GM21381 (cell line): ENCODE results near the gene RNF8.
"Not testable (repeated sequence)": the region's sequence is repeated elsewhere in the genome, so short reads cannot be mapped to it uniquely, and the experiment has no call there.

Experiments used
- ATAC-seq: cut with Tn5 transposase; IDR thresholded peaks from one replicate; pipeline ENCODE4 v1.9.1; 2021; ENCODE audit warnings: mild to moderate bottlenecking, moderate library complexity; ENCODE audit not compliant: unreplicated experiment

RNF8 gene

DNA sequence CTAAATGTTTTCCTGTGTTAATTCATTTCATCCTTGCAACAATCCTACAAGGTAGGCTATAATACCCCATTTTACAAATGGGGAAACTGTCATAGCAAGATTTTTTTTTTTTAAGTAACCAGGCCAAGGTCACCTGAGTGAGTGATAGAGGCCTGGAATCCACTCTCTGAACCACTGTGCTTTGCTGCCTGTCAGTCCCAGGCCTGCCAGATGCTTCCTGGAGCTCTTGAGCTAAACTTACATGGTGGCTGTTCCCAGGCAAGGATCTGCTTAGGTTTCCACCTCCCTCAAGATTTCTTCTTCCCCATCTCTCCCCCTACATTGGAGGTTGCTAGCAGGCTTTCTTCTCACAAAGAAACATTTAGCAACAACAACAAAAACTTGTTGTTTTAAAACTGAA is 32.7 kb upstream of the RNF8 start:
- ATAC-seq, result no peak

DNA sequence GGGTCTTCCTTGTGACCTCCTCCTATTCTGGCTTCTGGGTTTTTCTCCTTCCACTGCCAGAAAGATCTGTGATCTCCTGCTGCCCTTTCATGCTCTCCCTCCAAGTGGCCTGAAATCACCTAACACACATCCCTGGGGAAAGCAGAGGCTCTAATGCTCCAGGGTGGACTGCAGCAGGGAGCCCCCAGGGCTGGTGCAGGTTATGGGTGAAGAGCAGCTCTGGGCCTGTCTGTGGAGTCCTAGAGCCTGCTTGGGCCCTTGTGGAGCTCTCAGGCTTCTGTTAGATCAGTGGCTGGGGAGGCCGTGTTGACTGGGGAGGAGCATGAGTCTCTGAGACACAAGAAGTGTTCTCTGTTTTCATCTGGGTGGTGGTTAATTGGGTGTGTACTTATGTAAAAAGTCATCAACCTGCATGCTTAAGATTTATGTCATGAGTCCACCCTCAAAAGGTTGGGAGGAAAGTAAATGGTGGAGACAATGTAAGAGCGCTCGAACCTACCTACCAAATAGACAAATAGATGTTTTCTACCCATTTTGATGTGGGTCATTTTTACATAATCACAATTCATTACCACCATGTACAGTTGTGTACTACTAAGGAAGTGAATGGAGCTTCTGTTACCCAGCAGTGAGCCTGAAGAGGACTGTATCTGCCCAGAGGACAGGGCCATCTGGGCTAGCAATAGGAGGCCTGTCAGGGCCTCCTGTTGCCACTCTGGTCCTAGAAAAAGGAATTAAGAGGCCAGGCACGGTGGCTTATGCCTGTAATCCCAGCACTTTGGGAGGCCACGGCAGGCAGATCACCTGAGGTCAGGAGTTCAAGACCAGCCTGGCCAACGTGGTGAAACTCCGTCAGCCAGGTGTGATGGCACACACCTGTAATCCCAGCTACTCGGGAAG is 32.0 kb upstream of the RNF8 start:
- ATAC-seq, result no peak

DNA sequence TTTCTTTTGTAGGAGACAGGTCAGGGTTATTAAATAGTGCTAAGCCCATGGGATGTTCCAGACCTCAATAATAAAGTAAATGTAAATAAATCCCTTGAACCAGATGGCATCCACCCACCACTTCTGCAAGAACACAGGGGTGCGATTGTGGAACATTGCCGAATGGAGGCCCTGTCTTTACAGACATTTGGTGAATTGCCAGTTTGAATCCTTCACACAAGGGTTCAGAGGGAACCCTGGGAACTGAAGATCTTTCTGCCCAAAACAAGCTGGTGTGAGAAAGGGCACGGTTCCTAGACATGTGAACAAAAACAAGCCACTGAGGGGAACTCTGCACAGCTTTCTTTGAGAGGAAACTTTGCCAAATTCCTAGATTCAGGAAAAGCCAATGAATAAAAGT is 30.2 kb upstream of the RNF8 start:
- no peak for ATAC-seq

DNA sequence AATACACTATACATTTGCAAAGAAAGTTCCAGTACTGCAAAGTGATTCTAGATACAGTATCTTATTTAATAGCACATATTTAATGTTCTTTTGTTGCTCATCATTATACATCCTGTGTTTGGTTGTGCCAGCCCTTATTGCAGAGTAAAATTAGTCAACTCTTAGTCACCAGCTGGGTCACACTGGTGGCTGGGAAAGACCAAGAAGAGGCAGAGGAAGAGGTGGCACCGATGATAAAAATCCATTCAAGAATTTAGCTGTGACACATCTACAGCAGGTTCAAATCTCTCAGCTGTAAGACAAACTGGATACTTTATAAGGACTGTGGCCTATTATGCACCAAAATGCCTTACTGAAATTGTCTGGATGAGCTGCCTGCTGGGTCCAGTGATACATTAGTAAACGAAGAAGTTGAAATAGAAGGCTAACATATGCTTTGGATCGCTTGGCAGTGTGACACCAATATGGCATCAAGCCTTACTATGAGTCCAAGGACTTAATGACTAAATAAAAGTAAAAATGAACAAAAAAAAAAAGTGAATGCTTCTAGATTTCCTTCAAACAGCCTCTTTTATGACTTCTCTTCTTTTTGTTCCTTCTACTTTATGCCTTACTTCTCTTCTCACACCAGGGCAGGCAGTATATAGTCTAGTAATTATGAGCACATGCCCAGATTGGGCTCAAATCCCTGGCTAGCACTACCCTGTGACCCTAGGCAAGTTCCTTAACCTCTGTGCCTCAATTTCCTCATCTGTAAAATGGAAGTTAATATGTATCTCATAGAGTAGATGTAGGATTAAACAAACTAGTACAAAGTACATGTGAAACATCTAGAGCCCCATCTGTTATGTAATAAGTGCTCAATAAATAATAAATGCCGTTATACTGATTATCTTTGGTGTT is 29.4 kb upstream of the RNF8 start:
- no peak for ATAC-seq

DNA sequence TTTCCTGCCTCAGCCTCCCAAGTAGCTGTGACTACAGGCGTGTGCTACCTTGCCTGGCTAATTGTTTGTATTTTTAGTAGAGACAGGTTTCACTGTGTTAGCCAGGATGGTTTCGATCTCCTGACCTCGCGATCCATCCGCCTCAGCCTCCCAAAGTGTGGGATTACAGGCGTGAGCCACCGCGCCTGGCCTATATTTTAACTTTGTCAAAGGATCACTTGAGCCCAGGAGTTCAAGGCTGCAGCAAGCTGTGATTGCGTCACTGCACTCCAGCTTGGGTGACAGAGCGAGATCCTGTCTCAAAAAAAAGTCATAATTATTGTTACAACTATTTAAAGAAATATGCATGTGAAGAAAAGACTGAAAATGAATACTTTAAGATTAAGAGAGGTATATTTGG is 23.4 kb upstream of the RNF8 start:
- ATAC-seq, result not testable (repeated sequence)

DNA sequence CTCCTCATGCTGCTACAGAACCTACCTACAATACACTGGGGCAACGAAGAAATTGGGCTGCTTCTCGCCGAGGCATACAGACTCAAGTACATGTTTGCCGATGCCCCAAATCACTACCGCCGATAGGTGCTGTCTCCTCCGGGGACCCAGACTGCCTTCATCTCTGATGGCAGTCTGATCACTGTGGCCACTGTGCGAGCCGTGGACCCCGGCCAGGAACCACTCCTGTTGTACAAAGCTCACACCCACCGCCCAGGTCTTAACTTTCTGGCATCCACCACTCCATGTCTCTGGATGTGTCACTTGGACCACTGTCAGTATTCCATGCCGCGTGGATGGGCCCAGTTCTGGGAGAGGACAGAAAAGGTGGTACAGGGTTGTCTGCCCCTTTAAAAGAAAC is 22.7 kb upstream of the RNF8 start:
- no peak for ATAC-seq

DNA sequence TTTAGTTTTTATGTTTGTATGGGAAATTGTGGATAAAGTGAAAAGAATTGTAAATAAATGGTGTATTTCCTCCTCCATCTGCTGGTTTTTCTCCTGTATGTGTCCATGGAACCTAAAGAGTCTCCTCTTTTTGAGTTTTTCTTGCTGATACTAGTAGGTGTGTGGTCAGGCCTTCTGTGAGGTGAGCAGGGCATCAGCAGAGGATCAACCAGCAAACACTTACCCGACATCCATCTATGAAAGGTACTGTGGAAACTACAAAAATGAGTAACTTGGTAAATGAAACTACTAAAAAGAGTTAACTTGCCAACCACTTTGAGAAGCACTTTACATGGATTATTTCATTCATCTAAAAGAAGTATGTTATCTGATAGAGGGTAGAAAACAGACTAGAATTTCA is 20.9 kb upstream of the RNF8 start:
- ATAC-seq, result no peak

DNA sequence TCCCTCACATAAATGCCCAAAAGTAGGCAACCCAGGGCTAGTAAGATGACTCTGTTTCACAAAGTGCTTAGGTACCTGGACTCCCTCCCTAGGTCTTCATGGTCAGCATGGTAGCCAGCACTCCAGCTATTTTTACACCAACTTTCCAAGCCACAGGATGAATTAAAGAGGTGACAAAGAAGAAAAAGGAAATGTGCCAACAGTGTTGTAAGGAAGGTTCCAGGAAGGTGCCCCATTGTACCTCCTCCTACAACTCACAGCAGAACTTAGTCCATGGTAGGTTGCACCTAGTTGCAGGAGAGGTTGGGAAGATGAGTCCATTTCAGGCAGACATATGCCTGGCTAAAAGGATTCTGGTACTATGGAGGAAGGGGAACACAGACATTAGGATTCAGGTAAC is 19.7 kb upstream of the RNF8 start:
- ATAC-seq, result no peak

DNA sequence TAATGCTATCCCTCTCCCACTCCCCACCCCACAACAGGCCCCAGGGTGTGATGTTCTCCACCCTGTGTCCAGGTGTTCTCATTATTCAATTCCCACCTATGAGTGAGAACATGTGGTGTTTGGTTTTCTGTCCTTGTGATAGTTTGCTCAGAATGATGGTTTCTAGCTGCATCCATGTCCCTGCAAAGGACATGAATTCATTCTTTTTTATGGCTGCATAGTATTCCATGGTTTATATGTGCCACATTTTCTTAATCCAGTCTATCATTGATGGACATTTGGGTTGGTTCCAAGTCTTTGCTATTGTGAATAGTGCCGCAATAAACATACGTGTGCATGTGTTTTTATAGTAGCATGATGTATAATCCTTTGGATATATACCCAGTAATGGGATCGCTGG is 15.5 kb upstream of the RNF8 start:
- not testable (repeated sequence) for ATAC-seq

DNA sequence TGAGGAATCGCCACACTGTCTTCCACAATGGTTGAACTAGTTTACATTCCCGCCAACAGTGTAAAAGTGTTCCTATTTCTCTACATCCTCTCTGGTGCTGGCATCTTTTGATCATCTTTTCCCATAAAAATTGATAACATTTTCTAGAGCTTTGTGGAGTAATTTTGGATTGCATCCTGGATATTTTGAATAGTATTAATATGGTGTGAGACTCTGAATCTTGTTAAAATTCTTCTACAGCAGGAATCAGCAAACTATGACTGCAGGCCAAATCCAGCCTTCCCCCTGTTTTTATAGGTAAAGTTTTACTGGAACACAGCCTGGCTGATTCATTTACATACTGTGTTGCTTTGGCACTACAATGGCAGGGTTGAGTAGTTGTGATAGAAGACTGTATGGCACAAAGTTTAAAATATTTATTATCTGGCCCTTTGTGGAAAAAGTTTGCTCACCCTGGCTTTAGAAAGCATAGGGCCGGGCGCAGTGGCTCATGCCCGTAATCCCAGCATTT is 15.0 kb upstream of the RNF8 start:
- ATAC-seq, result no peak

DNA sequence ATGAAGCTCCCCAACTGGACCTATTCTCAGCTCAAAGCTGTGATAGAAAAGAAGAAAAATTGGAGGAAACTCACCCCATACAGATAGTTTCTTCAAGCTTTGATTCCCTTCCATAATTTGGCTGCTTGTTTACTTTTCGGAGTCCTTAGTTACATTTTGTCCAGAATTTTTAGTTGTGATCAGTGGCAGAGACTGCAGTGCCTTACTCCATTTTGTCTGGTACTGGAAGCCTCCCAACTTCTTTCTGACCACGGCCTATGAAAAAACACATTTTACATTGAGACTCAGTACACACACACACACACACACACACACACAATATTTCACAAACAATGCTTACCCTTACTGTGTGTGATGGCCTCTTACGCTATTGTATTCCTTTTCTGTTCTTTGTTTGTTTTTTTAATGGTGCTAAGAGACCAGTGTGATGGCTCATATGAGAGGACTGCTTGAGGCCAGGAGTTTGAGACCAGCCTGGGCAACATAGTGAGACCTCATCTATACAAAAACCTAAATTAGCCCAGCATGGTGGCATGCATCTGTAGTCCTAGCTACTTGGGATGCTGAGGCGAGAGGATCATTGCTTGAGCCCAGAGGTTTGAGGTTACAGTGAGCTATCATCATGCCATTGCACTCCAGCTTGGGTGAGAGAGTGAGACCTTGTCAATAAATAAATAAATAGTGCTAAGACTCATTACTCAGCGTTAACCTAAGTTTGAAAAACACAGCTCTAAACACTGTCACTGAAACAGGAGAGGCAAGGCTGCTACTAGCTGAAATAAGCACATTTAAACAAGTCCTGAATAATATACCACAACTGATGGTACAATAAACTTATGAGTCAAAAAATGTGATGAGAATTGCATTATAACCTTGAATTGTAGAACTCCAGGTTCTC is 13.8 kb upstream of the RNF8 start:
- ATAC-seq, result no peak

DNA sequence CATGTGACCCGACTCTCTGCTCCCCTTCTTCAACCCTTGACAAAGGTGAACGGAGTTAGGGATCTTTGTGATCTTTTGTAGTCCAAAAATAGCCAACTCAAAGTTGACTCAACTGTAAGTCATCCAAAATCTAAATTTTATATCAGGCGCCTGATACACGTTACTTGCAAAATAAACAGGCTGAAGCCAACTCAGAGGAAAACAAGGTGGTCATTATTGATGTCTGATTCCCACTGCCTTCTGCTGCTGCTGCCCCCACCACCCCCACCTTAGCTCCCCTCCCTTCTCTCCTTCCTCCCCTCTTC is 13.2 kb upstream of the RNF8 start:
- no peak for ATAC-seq

DNA sequence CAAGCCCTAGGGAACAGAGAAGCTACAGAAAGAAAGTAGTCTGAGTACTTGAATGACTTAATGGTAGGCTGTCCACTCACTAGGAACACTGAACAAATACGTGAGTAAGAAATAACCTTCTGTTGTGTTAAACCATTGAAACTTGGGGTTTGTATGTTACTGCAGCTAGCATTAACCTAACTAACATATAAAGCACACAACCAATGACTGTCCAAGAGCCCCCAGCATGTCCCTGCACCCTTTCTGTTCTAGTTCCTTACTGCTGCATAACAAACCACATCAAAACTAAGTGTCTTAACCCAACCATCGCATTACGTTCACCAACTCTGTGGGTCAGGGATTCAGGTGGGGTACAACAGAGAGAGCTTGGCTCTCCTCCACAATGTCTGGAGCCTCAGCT is 10.5 kb upstream of the RNF8 start:
- ATAC-seq, result no peak

DNA sequence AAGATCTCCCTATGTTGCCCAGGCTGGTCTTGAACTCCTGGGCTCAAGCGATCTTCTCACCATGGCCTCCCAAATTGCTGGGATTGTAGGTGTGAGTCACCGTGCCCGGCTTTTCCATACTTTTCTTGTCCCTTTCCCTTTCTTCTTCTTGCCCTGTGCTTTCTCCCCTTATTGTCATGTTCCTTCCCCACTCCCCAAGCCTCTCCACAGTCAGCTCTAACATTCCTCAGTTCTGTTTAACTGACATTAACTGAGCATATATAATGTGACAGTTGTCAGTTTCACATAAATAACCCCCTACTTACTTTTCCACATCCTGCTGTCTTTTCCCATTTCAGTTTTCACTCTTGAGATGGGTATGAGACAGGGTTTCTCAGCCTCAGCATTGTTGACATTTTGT is 9.5 kb upstream of the RNF8 start:
- no peak for ATAC-seq

DNA sequence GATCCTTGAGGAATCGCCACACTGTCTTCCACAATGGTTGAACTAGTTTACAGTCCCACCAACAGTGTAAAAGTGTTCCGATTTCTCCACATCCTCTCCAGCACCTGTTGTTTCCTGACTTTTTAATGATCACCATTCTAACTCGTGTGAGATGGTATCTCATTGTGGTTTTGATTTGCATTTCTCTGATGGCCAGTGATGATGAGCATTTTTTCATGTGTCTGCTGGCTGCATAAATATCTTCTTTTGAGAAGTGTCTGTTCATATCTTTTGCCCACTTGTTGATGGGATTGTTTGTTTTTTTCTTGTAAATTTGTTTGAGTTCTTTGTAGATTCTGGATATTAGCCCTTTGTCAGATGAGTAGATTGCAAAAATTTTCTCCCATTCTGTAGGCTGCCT is 8.0 kb upstream of the RNF8 start:
- ATAC-seq, result not testable (repeated sequence)

DNA sequence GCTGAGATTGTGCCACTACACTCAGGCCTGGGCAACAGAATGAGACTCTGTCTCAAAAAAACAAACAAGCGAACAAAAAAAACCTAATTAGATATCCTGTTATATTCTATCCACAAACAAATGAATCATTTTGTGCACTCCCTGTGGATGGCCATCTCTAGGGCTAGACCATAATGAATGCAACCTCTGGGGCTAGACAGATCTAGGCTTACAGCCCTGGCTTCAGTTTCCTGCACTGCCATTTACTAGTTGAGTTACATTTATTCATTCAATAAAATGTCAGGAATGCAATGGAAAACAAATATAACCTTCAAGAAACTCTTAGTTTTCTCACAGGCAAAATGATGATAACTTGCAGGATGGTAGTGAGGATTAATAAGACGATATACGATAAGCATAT is 6.6 kb upstream of the RNF8 start:
- no peak for ATAC-seq

DNA sequence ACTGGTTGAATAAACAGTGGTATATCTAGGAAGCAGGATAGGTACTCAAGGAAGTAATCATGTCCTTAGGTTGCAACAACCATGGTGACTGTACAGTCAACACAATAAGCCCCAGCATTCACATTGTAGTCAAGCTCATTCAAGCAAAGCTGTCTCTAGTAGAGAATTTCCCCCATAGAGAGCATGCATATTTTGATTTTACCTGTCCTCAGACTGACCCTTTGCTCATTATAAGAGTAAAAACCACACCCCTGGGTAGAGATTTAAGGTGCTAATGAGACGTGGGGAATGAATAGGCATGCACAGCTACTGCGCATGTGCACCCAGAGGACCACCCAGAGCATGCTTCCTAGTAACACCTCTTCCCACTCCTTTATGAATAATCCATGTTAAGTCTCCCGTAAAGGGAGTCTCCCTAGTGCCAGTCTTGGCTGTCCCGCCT is 6.1 kb upstream of the RNF8 start:
- ATAC-seq, result no peak

DNA sequence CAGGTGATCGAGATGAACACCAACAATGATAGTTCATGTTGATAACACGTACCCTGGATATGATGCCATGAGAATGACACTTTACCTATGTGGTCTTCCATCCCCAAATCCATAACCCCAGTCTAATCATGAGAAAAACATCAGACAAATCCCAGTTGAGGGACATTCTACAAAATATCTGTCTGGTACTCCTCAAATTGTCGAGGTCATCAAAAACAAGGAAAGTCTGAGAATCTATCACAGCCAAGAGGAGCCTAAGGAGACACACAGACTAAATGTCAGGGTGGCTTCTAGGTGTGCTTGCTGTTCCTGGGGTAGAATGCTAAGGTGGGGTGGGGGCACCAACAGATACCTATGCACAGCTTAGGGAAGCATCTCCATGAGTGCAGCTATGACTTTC is 2.8 kb upstream of the RNF8 start:
- no peak for ATAC-seq

DNA sequence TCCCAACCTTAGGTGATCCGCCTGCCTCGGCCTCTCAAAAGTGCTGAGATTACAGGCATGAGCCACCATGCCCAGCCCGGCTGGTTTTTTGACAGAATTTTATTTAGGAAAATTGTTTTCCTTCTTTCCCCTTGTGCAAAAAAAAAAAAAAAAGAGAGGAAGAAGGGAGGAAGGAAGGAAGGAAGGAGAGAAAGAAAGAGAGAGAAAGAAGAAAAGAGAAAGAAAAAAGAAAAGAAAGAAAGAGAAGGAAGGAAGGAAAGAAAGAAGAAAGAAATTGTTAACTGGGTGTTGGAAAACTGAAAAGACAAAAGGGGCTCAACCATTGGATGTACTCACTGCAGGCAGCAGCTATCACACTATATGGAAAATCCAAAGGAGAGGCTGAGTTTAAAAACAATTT is 1.4 kb upstream of the RNF8 start:
- no peak for ATAC-seq

DNA sequence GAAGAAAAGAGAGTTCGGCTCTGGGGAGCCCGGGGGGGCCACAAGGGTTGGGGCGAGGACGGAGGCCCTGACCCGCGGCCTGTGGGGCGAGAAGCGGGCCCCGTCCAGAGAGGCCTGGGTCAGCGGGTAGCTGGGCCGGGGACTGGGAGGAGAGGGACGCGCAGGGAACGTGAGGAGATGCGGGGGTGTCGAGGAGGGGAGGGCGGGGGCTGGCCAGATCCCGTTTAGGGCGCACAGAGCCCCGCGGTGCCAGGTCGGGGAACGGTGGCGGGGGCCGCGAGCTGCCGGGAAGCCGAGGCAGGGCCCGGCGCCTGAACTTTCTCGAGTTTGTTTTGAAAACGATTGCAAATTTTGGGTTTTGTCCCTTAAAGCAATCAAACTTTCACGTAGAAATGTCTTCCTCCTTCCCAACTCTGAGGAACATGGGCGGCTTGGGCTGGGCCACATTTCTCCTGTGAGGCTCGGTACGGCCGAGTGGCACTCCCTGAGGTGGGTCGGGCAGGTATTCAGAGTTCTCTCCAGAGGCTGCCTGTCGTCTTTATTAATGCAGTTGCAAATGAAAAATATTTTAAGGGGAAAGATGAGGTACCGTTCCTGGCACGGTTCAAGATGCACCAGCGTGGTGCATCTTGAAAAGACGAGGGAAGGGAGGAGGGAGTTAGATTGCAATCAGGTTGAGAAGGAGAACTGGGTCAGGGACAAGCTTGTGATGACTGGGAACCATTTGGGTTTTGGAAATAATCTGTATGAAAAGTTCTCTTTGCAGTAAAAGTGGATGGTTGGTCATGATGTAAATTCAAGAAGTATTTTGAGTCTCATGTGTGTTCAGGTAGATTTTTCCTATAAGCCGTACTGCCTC is 972 bp downstream of the RNF8 start:
- ATAC-seq, result no peak
